ENCODE data around the gene MEGF6.

The MEGF6 gene

DNA sequence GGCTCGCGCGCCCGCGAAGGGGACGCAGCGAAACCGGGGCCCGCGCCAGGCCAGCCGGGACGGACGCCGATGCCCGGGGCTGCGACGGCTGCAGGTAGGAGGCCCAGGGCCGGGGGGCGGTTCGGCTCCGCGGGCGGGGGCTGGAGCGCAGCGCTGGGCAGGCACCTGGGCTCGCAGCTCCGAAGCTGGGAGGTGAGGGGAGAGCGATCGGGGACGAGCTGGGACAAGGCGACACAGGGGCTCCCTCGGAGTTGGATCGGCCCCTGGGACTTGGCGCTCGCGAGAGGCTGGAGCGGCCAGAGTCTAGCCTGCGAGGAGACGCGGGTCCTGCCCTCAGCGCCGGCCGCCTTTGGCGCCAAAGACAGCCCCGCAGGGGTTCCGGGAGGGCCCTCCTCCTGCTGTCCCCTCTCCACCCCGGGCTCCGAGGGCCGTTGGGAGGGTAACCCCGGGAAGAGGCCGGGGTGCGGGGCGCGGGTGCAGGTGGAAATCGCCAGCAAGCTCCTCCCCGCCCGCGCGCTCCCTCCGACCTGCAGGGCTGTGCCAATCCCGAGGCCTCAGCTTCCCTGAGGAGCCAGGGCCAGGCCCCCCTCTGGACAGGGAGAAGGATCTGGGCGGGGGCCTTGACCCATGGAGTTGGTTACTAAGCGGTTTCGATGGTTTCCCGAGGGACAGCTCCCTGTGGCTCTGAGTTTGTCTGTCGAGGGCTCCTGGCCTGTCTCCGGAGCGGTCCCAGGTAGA lies 41.4 kb upstream of the MEGF6 start:
- no peak overlapping the region for H3K9ac ChIP-seq (ENCODE audit: low read depth in 1 of 2, low read length in 2 of 2)
- H3K4me1 ChIP-seq (ENCODE audit: control insufficient read depth in 2 of 2, insufficient read depth in 2 of 2, low read length in 2 of 2) = peaks cover 10 to 15% of the 10 kb centered on the region in 2 donors
- H3K27ac ChIP-seq (ENCODE audit: low read depth in 2 of 2, low read length in 2 of 2) = no peak overlapping the region
- H3K27me3 ChIP-seq (ENCODE audit: control insufficient read depth in 2 of 2, insufficient read depth in 2 of 2, low read length in 2 of 2) = peaks cover 26 to 34% of the 10 kb centered on the region in 2 donors
- H3K36me3 ChIP-seq (ENCODE audit: control insufficient read depth in 2 of 2, insufficient read depth in 2 of 2, low read length in 2 of 2) = no peaks in the 10 kb centered on the region
- no peaks in the 10 kb centered on the region for H3K9me3 ChIP-seq (ENCODE audit: control insufficient read depth in 2 of 2, low read length in 2 of 2)
- peak overlapping the region; percentile 37 to 39 for H3K4me3 ChIP-seq (ENCODE audit: low read length in 2 of 2)

DNA sequence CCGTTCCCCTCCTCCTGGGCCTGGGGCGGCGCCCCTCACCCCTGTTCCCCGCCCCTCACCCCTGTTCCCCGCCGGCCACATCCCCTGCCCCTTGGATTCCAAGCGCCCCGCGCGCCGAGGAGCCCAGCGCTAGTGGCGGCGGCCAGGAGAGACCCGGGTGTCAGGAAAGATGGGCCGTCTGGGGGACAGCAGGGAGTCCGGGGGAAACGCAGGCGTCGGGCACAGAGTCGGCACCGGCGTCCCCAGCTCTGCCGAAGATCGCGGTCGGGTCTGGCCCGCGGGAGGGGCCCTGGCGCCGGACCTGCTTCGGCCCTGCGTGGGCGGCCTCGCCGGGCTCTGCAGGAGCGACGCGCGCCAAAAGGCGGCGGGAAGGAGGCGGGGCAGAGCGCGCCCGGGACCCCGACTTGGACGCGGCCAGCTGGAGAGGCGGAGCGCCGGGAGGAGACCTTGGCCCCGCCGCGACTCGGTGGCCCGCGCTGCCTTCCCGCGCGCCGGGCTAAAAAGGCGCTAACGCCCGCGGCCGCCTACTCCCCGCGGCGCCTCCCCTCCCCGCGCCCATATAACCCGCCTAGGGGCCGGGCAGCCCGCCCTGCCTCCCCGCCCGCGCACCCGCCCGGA lies 40.7 kb upstream of the MEGF6 start, which contains the start of gene TP73:
TSS of gene TP73 (plus strand) at position 587 of the 618 bp plus-strand sequence. CDS start 29,850 bp downstream, outside the sequence.
- Histone ChIP-seq H3K27ac (ENCODE audit: low read depth in 2 of 2, low read length in 2 of 2) (no peak within 1 kb of the TSS), H3K4me1 (ENCODE audit: control insufficient read depth in 2 of 2, insufficient read depth in 2 of 2, low read length in 2 of 2) (peaks cover 10 to 15% of the 10 kb centered on the region in 2 donors), H3K27me3 (ENCODE audit: control insufficient read depth in 2 of 2, insufficient read depth in 2 of 2, low read length in 2 of 2) (peaks cover 26 to 34% of the 10 kb centered on the region in 2 donors), H3K36me3 (ENCODE audit: control insufficient read depth in 2 of 2, insufficient read depth in 2 of 2, low read length in 2 of 2) (peaks cover under 1 to 2% of the 10 kb centered on the region in 2 donors), H3K4me3 (ENCODE audit: low read length in 2 of 2) (peak within 1 kb of the TSS; percentile 37 to 39), H3K9ac (ENCODE audit: low read depth in 1 of 2, low read length in 2 of 2) (no peak within 1 kb of the TSS), H3K9me3 (ENCODE audit: control insufficient read depth in 2 of 2, low read length in 2 of 2) (no peaks in the 10 kb centered on the region)

DNA sequence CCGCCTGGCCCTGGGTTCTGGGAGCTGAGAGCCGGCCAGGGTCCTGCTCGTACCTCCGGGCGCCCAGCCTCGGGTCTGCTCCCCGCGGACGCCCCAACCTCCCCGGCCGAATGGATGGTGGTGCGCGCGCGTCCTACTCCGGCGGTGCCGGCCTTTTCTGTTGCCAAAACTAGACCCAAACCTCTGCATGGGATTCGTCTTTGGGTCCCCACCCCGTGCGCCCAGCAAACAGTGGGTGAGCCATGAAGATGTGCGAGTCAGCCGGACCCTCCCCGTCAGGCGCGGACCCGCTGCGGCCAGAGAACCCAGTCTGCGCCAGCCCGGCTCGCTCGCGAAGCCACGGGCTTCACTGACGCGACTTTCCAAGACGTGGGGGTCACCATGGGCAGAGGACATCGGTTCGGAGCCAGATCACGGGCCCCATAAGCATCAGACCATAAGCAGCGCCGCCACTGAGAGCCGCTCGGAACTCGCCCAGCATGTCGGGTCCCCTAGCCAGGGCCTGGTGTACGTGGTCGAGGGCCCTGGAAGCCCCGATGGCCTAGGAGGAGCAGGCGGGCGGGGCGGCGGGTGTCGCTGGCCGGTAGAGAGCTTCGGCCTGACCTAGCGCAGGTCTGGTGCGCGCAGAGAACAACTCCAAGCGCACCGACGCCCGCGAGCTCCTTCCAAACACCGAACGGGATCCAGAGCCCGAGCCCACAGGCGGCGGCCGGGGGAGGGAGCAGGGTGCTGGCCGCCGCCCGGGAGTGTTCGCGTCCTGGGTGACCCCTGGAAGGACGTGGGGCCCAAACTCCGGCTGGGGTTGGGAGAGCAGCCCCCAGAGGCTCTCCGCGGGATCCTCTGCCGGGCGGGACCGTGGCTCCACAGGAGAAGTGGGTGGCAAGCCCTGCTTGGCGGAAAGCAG lies 40.0 kb upstream of the MEGF6 start:
- H3K9ac ChIP-seq (ENCODE audit: low read depth in 1 of 2, low read length in 2 of 2) = no peak overlapping the region
- H3K27ac ChIP-seq (ENCODE audit: low read depth in 2 of 2, low read length in 2 of 2) = no peak overlapping the region
- H3K4me1 ChIP-seq (ENCODE audit: control insufficient read depth in 2 of 2, insufficient read depth in 2 of 2, low read length in 2 of 2) = peaks cover 10 to 15% of the 10 kb centered on the region in 2 donors
- H3K9me3 ChIP-seq (ENCODE audit: control insufficient read depth in 2 of 2, low read length in 2 of 2) = no peaks in the 10 kb centered on the region
- H3K4me3 ChIP-seq (ENCODE audit: low read length in 2 of 2) = no peak overlapping the region
- H3K27me3 ChIP-seq (ENCODE audit: control insufficient read depth in 2 of 2, insufficient read depth in 2 of 2, low read length in 2 of 2) = peaks cover 26 to 34% of the 10 kb centered on the region in 2 donors
- peaks cover 8 to 10% of the 10 kb centered on the region in 2 donors for H3K36me3 ChIP-seq (ENCODE audit: control insufficient read depth in 2 of 2, insufficient read depth in 2 of 2, low read length in 2 of 2)

DNA sequence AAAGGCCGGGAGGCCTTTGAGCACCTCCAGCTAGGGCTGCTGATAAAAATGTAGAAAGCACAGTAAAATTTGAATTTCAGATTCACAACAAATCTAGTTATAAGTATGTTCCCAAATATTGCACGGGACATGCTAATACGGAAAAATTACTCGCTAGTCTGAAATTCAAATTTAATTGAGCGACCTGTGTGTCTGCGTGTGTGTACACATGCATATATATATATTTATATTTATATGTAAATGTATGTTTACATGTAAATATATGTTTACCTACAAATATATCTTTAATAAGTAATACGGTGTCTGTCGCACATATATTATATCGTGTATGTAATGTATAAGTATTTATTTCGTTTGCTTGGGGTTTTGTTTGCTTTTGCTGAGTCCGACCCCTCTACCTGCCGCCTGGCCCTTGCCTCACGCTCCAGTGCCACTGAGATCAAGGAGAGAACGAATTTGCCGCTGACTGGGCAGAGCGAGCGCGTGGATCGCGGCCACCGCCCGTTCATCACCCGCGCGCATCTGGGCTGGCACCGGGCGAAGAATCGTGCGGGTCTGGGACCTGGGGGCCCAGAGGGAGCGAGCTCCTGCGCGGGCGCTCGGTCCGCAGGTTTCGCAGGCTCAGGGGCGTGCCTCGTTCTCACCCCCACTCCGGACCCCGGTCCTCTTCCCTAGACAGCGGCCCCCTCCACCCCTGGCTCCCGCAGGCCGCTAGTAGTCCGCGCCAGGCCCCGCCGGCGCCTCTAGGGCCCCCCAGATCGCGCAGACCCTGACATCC lies 39.1 kb upstream of the MEGF6 start:
- Histone ChIP-seq H3K9me3 (ENCODE audit: control insufficient read depth in 2 of 2, low read length in 2 of 2) (no peaks in the 10 kb centered on the region), H3K4me1 (ENCODE audit: control insufficient read depth in 2 of 2, insufficient read depth in 2 of 2, low read length in 2 of 2) (peaks cover 10 to 15% of the 10 kb centered on the region in 2 donors), H3K36me3 (ENCODE audit: control insufficient read depth in 2 of 2, insufficient read depth in 2 of 2, low read length in 2 of 2) (peaks cover 9 to 18% of the 10 kb centered on the region in 2 donors), H3K27ac (ENCODE audit: low read depth in 2 of 2, low read length in 2 of 2) (no peak overlapping the region), H3K9ac (ENCODE audit: low read depth in 1 of 2, low read length in 2 of 2) (no peak overlapping the region), H3K4me3 (ENCODE audit: low read length in 2 of 2) (peak overlapping the region; percentile 83 to 92), H3K27me3 (ENCODE audit: control insufficient read depth in 2 of 2, insufficient read depth in 2 of 2, low read length in 2 of 2) (peaks cover 26 to 34% of the 10 kb centered on the region in 2 donors)

DNA sequence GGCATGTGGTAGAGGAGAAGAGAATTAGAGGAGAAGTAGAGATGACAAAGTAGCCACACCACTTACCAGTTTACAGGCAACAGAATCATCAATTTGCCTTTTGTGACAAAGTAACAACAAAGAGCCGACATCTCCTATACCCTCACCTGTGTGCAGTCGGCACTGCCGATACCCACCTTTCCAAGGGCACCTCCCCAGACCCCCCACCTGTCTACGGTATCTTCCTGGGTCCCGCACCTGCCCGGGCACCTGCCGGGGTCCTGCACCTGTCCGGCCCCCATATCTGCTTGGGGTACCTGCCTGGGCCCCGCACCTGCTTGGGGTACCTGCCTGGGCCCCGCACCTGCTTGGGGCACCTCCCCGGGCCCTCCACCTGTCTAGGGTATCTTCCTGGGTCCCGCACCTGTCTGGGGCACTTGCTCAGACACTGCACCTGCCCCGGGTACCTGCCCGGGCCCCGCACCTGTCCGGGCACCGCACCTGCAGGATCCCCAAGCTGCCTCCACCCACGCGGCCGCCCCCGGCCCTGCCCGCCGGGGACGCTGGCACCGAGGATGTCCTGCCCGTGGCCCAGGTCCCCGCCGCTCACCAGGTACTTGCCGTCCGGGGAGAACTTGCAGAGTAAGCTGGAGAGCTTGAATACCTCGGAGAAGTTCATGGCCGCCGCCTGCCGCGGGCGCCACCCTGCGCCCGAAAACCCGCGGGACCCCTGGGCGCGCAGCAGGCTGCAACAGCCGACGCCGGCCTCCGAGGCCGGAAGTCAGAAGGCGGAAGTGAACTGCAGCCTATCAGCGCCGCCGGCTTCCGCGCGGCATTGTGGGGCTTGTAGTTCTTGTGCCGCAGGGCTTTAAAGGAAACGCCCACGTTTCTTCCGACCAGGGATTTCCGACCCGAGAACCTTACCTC lies 38.3 kb upstream of the MEGF6 start, which contains the start of gene WRAP73:
TSS of gene WRAP73 (minus strand) at position 762 of the 906 bp plus-strand sequence. CDS start at position 658, 104 bp downstream.
- H3K36me3 ChIP-seq (ENCODE audit: control insufficient read depth in 2 of 2, insufficient read depth in 2 of 2, low read length in 2 of 2) = peaks cover 9 to 18% of the 10 kb centered on the region in 2 donors
- peaks cover 23 to 31% of the 10 kb centered on the region in 2 donors for H3K27me3 ChIP-seq (ENCODE audit: control insufficient read depth in 2 of 2, insufficient read depth in 2 of 2, low read length in 2 of 2)
- H3K4me1 ChIP-seq (ENCODE audit: control insufficient read depth in 2 of 2, insufficient read depth in 2 of 2, low read length in 2 of 2) = peaks cover 10 to 15% of the 10 kb centered on the region in 2 donors
- H3K27ac ChIP-seq (ENCODE audit: low read depth in 2 of 2, low read length in 2 of 2) = no peak within 1 kb of the TSS
- peak within 1 kb of the TSS; percentile 83 to 92 for H3K4me3 ChIP-seq (ENCODE audit: low read length in 2 of 2)
- no peaks in the 10 kb centered on the region for H3K9me3 ChIP-seq (ENCODE audit: control insufficient read depth in 2 of 2, low read length in 2 of 2)
- peak within 1 kb of the TSS; percentile 68 to 83 for H3K9ac ChIP-seq (ENCODE audit: low read depth in 1 of 2, low read length in 2 of 2)

DNA sequence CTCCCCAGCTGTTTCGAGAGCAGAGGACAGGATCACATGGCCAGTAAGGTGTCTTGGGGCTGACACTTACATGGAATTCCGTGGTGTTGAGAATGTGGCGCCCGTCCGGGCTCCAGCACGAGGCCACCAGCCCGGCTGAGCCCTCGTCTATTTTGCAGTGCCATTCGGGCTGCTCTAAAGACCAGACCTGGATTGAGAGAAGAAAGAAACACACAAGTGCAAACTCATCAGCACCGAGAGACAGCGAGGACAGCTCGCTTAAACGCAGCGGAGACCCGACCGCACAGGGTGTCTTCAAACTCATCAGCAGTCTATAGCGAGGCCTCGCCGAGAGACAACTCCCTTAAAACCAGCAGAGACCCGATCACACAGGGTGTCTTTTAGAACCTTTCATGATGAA lies 35.3 kb upstream of the MEGF6 start:
- H3K9ac ChIP-seq (ENCODE audit: low read depth in 1 of 2, low read length in 2 of 2) = no peak overlapping the region
- H3K36me3 ChIP-seq (ENCODE audit: control insufficient read depth in 2 of 2, insufficient read depth in 2 of 2, low read length in 2 of 2) = peaks cover 9 to 28% of the 10 kb centered on the region in 2 donors

DNA sequence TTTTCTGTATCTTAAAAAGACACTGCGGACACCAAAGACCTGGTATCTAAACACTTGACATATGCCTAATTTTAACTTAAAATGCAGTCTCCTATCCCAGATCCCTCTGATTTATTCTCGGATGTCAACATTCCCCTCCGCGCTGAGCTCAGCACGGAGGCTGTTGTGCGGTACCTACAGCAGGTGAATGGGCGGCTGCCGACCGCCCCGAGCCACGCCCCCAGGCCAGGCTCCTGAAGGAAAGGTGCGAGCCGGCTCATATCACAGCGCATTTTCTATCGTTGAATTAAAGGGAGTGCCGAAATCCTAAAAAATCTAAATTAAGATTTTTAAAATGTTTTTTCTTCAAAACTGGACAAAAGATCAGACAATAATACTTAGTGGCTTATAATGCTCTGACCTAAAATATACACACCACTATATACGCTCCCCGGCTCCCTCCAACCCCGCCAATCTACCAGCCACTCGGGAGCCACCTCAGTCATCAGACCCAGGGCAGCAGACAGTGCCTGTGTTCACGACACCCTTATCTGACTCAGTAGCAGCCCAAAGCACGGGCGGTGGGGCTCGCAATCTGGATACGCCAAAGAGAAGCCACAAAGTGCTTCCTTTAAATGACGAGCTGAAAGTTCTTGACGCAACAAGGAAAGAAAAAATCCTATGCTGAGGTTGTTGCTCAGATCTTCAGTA lies 34.5 kb upstream of the MEGF6 start:
- Histone ChIP-seq H3K9ac (ENCODE audit: low read depth in 1 of 2, low read length in 2 of 2) (no peak overlapping the region), H3K4me1 (ENCODE audit: control insufficient read depth in 2 of 2, insufficient read depth in 2 of 2, low read length in 2 of 2) (peaks cover 5 to 11% of the 10 kb centered on the region in 2 donors), H3K27ac (ENCODE audit: low read depth in 2 of 2, low read length in 2 of 2) (no peak overlapping the region), H3K36me3 (ENCODE audit: control insufficient read depth in 2 of 2, insufficient read depth in 2 of 2, low read length in 2 of 2) (peaks cover 13 to 32% of the 10 kb centered on the region in 2 donors), H3K9me3 (ENCODE audit: control insufficient read depth in 2 of 2, low read length in 2 of 2) (no peaks in the 10 kb centered on the region), H3K4me3 (ENCODE audit: low read length in 2 of 2) (no peak overlapping the region), H3K27me3 (ENCODE audit: control insufficient read depth in 2 of 2, insufficient read depth in 2 of 2, low read length in 2 of 2) (peaks cover 4% of the 10 kb centered on the region in 2 donors)

More for the DNA sequence above, 35.3 kb upstream of the MEGF6 start:
- no peak overlapping the region for H3K27ac ChIP-seq (ENCODE audit: low read depth in 2 of 2, low read length in 2 of 2)
- H3K9me3 ChIP-seq (ENCODE audit: control insufficient read depth in 2 of 2, low read length in 2 of 2) = no peaks in the 10 kb centered on the region
- peaks cover 8 to 11% of the 10 kb centered on the region in 2 donors for H3K4me1 ChIP-seq (ENCODE audit: control insufficient read depth in 2 of 2, insufficient read depth in 2 of 2, low read length in 2 of 2)
- no peak overlapping the region for H3K4me3 ChIP-seq (ENCODE audit: low read length in 2 of 2)
- H3K27me3 ChIP-seq (ENCODE audit: control insufficient read depth in 2 of 2, insufficient read depth in 2 of 2, low read length in 2 of 2) = peaks cover 9 to 11% of the 10 kb centered on the region in 2 donors

DNA sequence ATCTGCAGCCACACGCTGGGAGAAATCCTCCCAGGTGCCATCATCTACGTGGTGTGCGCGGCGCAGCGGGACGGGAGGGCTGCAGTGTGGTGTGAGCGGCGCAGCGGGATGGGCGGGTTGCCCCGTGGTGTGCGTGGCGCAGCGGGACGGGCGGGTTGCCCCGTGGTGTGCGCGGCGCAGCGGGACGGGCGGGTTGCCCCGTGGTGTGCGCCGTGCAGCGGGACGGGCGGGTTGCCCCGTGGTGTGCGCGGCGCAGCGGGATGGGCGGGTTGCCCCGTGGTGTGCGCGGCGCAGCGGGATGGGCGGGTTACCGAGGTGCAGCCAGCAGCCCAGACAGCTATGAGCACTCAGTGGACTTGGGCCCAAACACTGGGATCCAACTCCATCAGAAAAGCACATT lies 33.9 kb upstream of the MEGF6 start:
- H3K27ac ChIP-seq (ENCODE audit: low read depth in 2 of 2, low read length in 2 of 2) = no peak overlapping the region
- H3K4me3 ChIP-seq (ENCODE audit: low read length in 2 of 2) = no peak overlapping the region
- H3K36me3 ChIP-seq (ENCODE audit: control insufficient read depth in 2 of 2, insufficient read depth in 2 of 2, low read length in 2 of 2) = peaks cover 13 to 34% of the 10 kb centered on the region in 2 donors
- H3K4me1 ChIP-seq (ENCODE audit: control insufficient read depth in 2 of 2, insufficient read depth in 2 of 2, low read length in 2 of 2) = peaks cover 5 to 6% of the 10 kb centered on the region in 2 donors
- no peaks in the 10 kb centered on the region for H3K9me3 ChIP-seq (ENCODE audit: control insufficient read depth in 2 of 2, low read length in 2 of 2)
- H3K9ac ChIP-seq (ENCODE audit: low read depth in 1 of 2, low read length in 2 of 2) = no peak overlapping the region
- H3K27me3 ChIP-seq (ENCODE audit: control insufficient read depth in 2 of 2, insufficient read depth in 2 of 2, low read length in 2 of 2) = no peaks in the 10 kb centered on the region
